Ecto neural progenitor cell (in vitro differentiated cells): ENCODE data around the gene KIR2DL3.
"Not testable (repeated sequence)": the region's sequence is repeated elsewhere in the genome, so short reads cannot be mapped to it uniquely, and the experiment has no call there.

ENCODE experiments used
- DNase-seq: peaks from one replicate; pipeline ENCODE4 v3.0.0-alpha.2; 2018; ENCODE audit warnings: low spot score

KIR2DL3 gene

DNA sequence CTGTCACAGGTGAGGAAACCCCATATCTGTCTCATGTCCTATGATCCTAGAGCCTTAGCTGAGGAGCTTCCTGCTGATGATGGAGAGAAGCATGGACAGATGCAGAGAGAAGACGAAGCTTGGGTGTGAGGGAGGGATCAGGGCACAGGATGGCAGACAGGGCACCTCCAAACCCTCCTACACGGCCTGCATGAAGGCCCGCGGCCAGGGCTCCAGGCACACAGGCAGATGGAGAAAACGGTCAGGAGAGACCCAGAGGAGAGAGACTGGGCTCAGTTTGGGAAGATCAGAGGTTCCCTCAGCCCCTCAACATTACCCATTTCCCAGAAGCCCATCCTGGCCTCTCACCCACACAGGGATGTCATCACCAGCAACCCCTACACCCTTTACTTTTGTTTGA lies 5.8 kb downstream of the KIR2DL3 start:
- not testable (repeated sequence) for DNase-seq

DNA sequence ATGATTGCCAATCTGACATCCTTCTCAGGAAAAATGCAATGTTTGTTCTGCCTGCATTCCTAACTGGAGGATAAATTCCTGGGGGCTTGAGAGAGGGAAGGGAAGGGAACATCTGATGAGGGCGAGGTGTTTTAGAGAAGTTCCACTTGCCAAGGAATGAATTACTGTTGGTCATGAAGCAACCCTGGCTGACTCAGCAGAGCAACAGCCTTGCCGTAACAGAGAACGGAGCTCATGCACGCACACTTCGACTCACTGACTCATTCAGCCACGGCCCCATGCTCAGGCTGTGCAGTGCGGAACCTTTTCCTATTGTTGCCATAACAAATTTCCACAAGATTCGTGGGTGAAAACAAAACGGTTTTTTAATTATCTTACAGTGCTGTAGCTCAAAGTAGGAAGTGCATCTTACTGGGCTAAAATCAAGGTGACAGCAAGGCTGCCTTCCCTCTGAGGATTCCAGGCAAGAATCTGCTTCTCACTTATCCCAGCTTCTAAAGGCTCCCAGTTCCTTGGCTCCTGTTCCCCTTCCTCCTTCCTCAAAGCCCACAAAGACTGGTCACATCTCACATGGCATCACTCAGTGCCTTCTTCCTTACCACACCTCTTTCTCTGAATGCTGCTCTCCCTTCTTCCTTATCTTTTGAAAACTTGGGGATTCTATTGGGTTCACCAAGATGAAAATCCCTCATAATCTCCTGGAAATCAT lies 9.5 kb downstream of the KIR2DL3 start:
- DNase-seq = not testable (repeated sequence)

DNA sequence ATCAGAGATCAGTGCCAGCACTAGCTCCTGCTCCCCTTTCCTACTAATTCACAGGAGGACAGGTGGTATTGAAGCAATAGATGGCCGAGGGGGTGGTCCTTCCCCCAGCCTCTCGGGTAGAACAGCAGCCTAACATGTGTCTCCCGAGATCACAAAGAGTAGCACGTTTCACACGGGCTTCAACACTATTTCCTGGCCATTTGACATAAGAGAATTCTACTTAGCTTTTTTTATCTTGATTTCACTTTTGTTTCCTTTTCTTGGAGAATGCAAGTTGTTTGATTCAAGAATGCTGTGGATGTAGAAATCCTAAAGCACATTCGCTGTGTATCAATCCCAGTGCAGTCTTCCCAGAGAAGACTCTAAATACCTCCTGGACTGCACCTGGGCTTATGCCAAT lies 12.0 kb downstream of the KIR2DL3 start:
- DNase-seq = not testable (repeated sequence)

DNA sequence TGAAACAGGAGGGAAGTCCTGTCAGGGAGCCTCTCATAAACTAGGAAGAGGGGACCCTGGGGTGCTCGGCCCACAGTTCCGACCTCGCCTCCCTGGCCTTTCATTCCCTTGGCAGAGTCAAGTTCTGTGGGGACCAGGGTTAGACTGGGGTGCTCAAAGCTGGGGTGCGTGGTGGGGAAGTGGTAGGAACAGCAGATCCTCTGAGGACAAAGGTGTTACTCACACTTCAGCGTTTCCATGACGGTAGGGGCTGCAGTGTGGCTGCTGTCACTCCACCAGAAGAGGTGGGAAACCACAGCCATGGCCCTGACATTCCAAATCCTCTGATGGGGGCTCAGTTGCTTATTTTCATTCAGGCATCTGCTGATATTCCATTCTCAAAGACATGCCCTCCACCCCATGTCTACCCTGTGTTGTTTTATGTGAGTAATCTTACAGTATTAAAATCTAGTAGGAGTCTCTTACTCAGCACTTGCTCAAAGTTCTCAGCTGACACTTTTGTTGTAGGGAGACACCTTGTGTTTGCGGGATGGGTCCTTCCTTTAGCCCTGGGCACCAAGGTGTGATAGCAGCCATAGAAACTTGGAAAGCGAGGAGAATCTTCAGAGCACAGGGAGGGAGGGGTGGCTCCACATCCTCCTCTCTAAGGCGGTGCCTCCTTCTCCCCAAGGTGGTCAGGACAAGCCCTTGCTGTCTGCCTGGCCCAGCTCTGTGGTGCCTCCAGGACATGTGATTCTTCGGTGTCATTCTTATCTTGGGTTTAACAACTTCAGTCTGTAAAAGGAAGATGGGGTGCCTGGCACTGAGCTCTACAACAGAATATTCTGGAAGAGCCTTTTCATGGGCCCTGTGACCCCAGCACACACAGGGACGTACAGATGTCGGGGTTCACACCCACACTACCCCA lies 18.1 kb downstream of the KIR2DL3 start:
- not testable (repeated sequence) for DNase-seq

DNA sequence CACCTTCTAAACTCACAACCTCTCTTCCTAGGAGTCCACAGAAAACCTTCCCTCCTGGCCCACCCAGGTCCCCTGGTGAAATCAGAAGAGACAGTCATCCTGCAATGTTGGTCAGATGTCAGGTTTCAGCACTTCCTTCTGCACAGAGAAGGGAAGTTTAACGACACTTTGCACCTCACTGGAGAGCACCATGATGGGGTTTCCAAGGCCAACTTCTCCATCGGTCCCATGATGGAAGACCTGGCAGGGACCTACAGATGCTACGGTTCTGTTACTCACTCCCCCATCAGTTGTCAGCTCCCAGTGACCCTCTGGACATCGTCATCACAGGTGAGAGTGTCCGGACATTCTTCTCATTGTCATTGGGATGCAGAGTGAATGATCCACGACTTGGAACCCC lies 20.3 kb downstream of the KIR2DL3 start:
- DNase-seq = not testable (repeated sequence)

DNA sequence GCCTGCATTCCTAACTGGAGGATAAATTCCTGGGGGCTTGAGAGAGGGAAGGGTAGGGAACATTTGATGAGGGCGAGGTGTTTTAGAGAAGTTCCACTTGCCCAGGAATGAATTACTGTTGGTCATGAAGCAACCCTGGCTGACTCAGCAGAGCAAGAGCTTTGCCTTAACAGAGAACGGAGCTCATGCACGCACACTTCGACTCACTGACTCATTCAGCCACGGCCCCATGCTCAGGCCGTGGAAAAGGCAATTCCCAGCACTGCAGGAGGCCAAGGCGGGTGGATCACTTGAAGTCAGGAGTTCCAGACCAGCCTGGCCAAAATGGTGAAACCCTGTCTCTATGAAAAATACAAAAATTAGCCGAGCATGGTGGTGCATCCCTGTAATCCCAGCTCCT lies 25.9 kb downstream of the KIR2DL3 start:
- DNase-seq = not testable (repeated sequence)

DNA sequence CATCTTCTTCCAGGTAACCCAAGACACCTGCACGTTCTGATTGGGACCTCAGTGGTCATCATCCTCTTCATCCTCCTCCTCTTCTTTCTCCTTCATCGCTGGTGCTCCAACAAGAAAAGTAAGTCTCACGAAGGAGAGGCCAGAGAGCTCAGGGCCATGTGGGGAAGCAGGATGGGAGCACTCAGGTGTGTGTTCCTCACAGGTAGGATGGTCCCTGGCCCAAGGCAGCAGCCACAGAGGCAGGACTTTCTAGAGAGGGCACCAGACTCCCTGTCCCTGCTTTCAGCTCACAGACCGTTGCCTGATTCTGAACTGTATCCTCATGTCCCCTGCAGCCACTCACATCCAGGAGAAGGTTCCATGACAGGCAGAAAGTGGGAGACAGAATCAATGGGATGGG lies 28.2 kb downstream of the KIR2DL3 start:
- DNase-seq = not testable (repeated sequence)

DNA sequence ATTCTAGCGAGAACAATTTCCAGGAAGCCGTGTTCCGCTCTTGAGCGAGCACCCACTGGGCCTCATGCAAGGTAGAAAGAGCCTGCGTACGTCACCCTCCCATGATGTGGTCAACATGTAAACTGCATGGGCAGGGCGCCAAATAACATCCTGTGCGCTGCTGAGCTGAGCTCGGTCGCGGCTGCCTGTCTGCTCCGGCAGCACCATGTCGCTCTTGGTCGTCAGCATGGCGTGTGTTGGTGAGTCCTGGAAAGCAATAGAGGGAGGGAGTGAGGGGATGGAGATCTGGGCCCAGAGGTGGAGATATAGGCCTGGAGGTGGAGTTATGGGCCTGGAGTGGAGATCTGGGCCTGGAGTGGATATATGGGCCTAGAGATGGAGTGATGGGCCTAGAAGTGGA lies 31.3 kb downstream of the KIR2DL3 start, which contains the start of gene KIR2DL1:
Gene KIR2DL1, plus strand, starts transcription at position 148 of the 400 bp plus-strand sequence. Its CDS starts 58 bp downstream, at position 206.
- not testable (repeated sequence) for DNase-seq

DNA sequence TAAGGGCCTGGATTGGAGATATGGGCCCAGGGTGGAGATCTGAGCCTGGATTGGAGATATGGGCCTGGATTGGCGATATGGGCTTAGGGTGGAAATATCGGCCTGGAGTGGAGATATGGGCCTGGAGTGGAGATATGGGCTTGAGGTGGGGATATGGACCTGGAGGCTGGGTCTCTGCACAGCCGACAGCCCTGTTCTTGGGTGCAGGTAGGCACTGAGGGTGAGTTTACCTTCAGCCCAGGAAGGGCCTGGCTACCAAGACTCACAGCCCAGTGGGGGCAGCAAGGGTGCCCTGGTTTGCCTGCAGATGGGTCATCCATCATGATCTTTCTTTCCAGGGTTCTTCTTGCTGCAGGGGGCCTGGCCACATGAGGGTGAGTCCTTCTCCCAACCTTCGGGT lies 32.2 kb downstream of the KIR2DL3 start:
- not testable (repeated sequence) for DNase-seq

DNA sequence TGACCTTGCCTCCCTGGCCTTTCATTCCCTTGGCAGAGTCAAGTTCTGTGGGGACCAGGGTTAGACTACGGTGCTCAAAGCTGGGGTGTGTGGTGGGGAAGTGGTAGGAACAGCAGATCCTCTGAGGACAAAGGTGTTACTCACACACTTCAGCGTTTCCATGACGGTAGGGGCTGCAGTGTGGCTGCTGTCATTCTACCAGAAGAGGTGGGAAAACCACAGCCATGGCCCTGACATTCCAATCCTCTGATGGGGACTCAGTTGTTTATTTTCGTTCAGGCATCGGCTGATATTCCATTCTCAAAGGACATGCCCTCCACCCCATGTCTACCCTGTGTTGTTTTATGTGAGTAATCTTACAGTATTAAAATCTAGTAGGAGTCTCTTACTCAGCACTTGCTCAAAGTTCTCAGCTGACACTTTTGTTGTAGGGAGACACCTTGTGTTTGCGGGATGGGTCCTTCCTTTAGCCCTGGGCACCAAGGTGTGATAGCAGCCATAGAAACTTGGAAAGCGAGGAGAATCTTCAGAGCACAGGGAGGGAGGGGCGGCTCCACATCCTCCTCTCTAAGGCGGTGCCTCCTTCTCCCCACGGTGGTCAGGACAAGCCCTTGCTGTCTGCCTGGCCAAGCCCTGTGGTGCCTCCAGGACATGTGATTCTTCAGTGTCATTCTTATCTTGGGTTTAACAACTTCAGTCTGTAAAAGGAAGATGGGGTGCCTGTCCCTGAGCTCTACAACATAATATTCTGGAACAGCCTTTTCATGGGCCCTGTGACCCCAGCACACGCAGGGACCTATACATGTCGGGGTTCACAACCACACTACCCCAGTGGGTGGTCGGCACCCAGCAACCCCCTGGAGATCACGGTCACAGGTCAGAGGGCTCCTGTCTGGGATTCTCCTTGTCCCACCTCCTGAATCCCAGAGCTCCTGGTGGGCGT lies 33.0 kb downstream of the KIR2DL3 start:
- DNase-seq = not testable (repeated sequence)

DNA sequence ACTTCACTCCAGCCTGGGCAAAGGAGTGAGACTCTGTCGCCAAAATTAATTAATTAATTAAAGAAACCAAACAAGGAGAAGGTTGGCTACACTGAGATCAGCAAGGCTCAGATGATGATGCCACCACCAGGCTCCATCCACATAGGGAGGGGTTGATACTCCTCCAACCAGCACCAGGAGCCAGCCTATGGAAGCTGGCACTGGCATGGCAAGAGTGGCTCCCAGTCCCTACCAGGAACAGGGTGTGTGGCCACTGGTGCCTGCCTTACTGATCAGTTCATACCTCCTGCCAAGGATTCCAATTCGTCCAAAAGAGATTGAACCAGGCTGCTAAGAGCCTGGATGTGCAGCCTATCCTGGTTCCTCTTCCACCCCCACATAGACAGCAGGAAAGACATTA lies 34.4 kb downstream of the KIR2DL3 start:
- DNase-seq = not testable (repeated sequence)

DNA sequence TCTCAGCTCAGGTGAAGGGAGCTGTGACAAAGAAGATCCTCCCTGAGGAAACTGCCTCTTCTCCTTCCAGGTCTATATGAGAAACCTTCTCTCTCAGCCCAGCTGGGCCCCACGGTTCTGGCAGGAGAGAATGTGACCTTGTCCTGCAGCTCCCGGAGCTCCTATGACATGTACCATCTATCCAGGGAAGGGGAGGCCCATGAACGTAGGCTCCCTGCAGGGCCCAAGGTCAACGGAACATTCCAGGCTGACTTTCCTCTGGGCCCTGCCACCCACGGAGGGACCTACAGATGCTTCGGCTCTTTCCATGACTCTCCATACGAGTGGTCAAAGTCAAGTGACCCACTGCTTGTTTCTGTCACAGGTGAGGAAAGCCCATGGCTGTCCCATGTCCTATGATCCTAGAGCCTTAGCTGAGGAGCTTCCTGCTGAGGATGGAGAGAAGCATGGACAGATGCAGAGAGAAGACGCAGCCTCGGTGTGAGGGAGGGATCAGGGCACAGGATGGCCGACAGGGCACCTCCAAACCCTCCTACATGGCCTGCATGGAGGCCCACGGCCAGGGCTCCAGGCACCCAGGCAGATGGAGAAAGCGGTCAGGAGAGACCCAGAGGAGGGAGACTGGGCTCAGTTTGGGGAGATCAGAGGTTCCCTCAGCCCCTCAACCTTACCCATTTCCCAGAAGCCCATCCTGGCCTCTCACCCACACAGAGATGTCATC lies 36.9 kb downstream of the KIR2DL3 start:
- DNase-seq = not testable (repeated sequence)

DNA sequence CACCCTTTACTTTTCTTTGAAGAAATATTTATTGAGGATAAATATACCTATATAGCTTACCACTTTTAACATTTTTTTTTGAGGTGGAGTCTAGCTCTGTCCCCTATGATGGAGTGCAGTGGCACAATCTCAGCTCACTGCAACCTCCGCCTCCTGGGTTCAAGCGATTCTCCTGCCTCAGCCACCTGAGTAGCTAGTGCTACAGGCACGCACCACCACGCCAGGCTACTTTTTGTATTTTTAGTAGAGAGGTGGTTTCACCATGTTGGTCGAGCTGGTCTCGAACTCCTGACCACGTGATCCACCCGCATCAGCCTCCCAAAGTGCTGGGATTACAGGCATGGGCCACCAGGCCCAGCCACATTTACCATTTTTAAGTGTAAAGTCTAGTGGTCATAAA lies 37.5 kb downstream of the KIR2DL3 start:
- not testable (repeated sequence) for DNase-seq

DNA sequence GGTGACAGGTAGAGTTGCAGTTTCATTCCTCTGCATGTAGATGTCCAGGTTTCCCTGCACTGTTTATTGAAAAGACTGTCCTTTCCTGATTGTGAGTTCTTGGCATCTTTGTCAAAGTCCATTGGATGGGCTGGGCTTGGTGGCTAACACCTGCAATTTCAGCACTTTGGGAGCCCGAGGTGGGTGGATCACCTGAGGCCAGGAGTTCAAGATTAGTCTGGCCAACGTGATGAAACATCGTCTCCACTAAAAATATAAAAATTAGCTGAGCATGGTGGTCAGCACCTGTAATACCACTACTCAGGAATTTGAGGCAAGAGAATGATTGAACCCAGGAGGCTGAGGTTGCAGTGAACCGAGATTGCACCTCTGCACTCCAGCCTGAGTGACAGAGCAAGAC lies 39.5 kb downstream of the KIR2DL3 start:
- DNase-seq = not testable (repeated sequence)

DNA sequence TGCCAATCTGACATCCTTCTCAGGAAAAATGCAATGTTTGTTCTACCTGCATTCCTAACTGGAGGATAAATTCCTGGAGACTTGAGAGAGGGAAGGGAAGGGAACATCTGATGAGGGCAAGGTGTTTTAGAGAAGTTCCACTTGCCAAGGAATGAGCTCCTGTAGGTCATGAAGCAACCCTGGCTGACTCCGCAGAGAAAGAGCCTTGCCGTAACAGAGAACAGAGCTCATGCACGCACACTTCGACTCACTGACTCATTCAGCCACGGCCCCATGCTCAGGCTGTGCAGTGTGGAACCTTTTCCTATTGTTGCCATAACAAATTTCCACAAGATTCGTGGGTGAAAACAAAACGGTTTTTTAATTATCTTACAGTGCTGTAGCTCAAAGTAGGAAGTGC lies 40.6 kb downstream of the KIR2DL3 start:
- not testable (repeated sequence) for DNase-seq

DNA sequence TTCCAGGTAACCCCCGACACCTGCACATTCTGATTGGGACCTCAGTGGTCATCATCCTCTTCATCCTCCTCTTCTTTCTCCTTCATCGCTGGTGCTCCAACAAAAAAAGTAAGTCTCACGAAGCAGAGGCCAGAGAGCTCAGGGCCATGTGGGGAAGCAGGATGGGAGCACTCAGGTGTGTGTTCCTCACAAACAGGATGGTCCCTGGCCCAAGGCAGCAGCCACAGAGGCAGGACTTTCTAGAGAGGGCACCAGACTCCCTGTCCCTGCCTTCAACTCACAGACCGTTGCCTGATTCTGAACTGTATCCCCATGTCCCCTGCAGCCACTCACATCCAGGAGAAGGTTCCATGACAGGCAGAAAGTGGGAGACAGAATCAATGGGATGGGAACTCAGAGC lies 44.6 kb downstream of the KIR2DL3 start:
- DNase-seq = not testable (repeated sequence)

DNA sequence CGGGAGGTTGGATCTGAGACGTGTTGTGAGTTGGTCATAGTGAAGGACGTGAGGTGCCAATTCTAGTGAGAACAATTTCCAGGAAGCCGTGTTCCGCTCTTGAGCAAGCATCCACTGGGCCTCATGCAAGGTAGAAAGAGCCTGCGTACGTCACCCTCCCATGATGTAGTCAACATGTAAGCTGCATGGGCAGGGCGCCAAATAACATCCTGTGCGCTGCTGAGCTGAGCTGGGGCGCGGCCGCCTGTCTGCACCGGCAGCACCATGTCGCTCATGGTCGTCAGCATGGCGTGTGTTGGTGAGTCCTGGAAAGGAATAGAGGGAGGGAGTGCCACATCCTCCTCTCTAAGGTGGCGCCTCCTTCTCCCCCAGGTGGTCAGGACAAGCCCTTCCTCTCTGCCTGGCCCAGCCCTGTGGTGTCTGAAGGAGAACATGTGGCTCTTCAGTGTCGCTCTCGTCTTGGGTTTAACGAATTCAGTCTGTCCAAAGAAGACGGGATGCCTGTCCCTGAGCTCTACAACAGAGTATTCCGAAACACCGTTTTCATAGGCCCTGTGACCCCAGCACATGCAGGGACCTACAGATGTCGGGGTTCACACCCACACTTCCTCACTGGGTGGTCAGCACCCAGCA lies 47.9 kb downstream of the KIR2DL3 start:
- not testable (repeated sequence) for DNase-seq

DNA sequence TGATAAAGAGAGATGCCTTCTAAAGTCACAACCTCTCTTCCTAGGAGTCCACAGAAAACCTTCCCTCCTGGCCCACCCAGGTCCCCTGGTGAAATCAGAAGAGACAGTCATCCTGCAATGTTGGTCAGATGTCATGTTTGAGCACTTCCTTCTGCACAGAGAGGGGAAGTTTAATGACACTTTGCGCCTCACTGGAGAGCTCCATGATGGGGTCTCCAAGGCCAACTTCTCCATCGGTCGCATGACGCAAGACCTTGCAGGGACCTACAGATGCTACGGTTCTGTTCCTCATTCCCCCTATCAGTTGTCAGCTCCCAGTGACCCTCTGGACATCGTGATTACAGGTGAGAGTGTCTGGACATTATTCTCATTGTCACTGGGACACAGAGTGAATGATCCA lies 49.8 kb downstream of the KIR2DL3 start:
- not testable (repeated sequence) for DNase-seq

DNA sequence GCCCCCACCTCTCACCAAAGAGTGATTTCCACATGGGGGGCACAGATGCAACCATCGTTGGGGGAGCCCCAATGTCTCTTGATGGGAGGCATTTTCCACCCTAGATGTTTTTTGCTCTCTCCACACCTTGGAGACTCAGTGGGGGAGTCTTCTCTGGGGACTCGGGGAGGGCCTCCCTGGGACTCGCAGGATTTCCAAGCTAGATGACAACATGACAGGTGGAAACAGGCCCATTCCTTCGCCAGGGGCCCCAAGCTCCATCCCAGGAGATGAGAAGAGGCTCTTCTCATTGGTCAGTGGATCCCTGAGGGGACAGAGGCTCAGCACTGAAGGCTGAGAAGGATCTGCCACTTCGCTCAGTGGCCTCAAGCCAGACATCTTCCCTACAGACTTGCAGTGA lies 52.4 kb downstream of the KIR2DL3 start:
- no peak for DNase-seq

DNA sequence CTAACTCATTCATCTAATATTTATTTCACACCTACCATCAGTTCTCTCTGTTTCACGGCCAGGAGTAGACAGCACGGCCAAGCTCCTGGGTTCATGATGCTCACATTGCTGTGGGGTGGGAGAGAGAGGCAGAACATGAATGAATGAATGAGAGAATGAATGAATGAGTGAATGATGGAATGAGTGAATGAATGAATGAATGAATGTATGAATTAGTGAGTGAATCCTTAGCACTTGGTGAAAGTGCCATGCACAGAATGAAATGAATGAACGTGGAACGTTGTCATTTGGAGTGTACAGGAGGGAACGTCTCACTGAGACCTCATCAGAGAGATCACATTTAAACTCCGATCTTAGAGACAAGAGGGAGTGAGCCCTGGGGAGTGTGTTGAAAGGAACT lies 53.2 kb downstream of the KIR2DL3 start:
- no peak for DNase-seq

DNA sequence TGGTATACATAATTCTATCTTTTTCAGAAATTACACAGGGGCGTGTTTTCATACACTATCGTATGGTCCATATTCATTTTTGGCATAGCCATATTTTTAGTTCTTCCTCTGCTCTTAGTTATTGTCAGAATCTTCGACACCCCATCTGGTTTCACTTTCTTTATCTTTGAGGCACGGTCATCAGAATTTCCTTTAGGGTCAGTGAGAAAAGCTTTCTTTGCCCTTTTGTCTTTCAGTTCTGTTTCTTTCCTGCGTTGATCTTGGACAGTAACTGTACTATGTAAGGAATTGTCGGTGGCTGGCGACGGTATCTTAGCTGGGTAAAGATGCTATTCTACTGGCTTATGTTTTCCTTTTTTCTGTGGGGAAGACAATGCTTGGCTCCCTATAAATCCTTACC lies 54.5 kb downstream of the KIR2DL3 start:
- DNase-seq = no peak
